Skeletal muscle cell (primary cell): ENCODE measurements around the gene SLC43A2.
"Not testable (repeated sequence)": the region's sequence is repeated elsewhere in the genome, so short reads cannot be mapped to it uniquely, and the experiment has no call there.

Experiments
- DNase-seq: peaks from one replicate; pipeline ENCODE4 v3.0.0-alpha.2; 2010; ENCODE audit warnings: low read depth
- H3K4me3 ChIP-seq: 2 replicates; pipeline ENCODE4 v1.5.1; 2011; ENCODE audit warnings: low read depth, mild to moderate bottlenecking, control low read depth, low read length, moderate library complexity

Gene SLC43A2

GRCh38 chr17:1568950-1569810, 59.5 kb downstream of the SLC43A2 start:
- no peak overlapping the region for H3K4me3 ChIP-seq
- DNase-seq: no peak

- no peak for DNase-seq
- no peak overlapping the region for H3K4me3 ChIP-seq
These were observed 62.0 kb downstream of the SLC43A2 start for GRCh38 chr17:1566505-1567199.

- no peak for DNase-seq
- no peak overlapping the region for H3K4me3 ChIP-seq
These were observed 62.8 kb downstream of the SLC43A2 start for GRCh38 chr17:1565877-1566276.

GRCh38 chr17:1563786-1564613, 64.6 kb downstream of the SLC43A2 start:
- no peak for DNase-seq
- no peak overlapping the region for H3K4me3 ChIP-seq

GRCh38 chr17:1563471-1563785, 65.2 kb downstream of the SLC43A2 start:
- DNase-seq, H3K4me3 ChIP-seq: not testable (repeated sequence)

- peak overlapping the region; percentile 79 for H3K4me3 ChIP-seq
- no peak for DNase-seq
These were observed 66.4 kb downstream of the SLC43A2 start for GRCh38 chr17:1562176-1562643.

GRCh38 chr17:1561420-1562175, 67.0 kb downstream of the SLC43A2 start:
- DNase-seq: no peak

GRCh38 chr17:1560858-1561355, 67.7 kb downstream of the SLC43A2 start:
- H3K4me3 ChIP-seq: peak overlapping the region; percentile 79
- DNase-seq: no peak

More at GRCh38 chr17:1561420-1562175, 67.0 kb downstream of the SLC43A2 start:
- peak overlapping the region; percentile 79 for H3K4me3 ChIP-seq

GRCh38 chr17:1560101-1560857, 68.4 kb downstream of the SLC43A2 start:
- H3K4me3 ChIP-seq: no peak overlapping the region
- no peak for DNase-seq

GRCh38 chr17:1559047-1560043, 69.3 kb downstream of the SLC43A2 start:
- H3K4me3 ChIP-seq: no peak overlapping the region
- DNase-seq: no peak

- no peak overlapping the region for H3K4me3 ChIP-seq
These were observed 70.2 kb downstream of the SLC43A2 start for GRCh38 chr17:1558401-1558800.

GRCh38 chr17:1557355-1558095, 71.1 kb downstream of the SLC43A2 start:
- no peak overlapping the region for H3K4me3 ChIP-seq
- no peak for DNase-seq

More at GRCh38 chr17:1558401-1558800, 70.2 kb downstream of the SLC43A2 start:
- no peak for DNase-seq

GRCh38 chr17:1555651-1556471, 72.8 kb downstream of the SLC43A2 start:
- DNase-seq: no peak
- H3K4me3 ChIP-seq: no peak overlapping the region

- no peak overlapping the region for H3K4me3 ChIP-seq
- no peak for DNase-seq
These were observed 73.7 kb downstream of the SLC43A2 start for GRCh38 chr17:1554751-1555540.
